IMR-90 (cell line): ENCODE measurements around the gene CXCL13. TPM values are rescaled to one million over a fixed set of nuclear protein-coding genes. Genes with fewer than 3 reads are reported as not detected.

ENCODE experiments used
- ATAC-seq: fragments of 200-7000 bp; cut with Tn5 transposase; 2 replicates; pipeline ENCODE4 v1.9.1; 2020; ENCODE audit warnings: low read depth, mild to moderate bottlenecking, moderate library complexity
- BruUV-seq: library from RNA; stranded (reverse); fragments of 400-500 nt; replicated peaks from 2 replicates; lab custom pipeline; 2021; lab: Mats Ljungman, UMichigan
- CTCF ChIA-PET: fragments of 300-600 bp; formaldehyde crosslinking; extraction: SDS; loops from one replicate; lab custom pipeline; 2021; ENCODE audit warnings: antibody characterized with exemption; lab: Yijun Ruan, JAX
- POLR2A ChIA-PET: fragments of 300-600 bp; sonication (Branson Sonifier 250); formaldehyde crosslinking; loops from one replicate; lab custom pipeline; 2022; ENCODE audit warnings: antibody characterized with exemption; ENCODE audit not compliant: unreplicated experiment; lab: Charles Lee
- DNase-seq: peaks from one replicate; pipeline ENCODE4 v3.0.0; 2013
- H2AFZ ChIP-seq: replicated peaks from 2 replicates; pipeline ENCODE3; 2013; ENCODE audit warnings: low read length, mild to moderate bottlenecking; ENCODE audit not compliant: poor library complexity
- H2AK5ac ChIP-seq: 2 replicates; pipeline ENCODE4 v1.6.1; 2013; ENCODE audit warnings: low read depth, low read length, inconsistent platforms
- H2AK9ac ChIP-seq: replicated peaks from 2 replicates; pipeline ENCODE3; 2013; ENCODE audit warnings: mild to moderate bottlenecking, low read depth, low read length, moderate library complexity; ENCODE audit not compliant: poor library complexity
- H2BK120ac ChIP-seq: 2 replicates; pipeline ENCODE4 v1.6.1; 2013; ENCODE audit warnings: low read depth, low read length, inconsistent platforms
- H2BK15ac ChIP-seq: 3 replicates; pipeline ENCODE4 v1.6.1; 2013; ENCODE audit warnings: low read depth, low read length, inconsistent platforms
- H2BK20ac ChIP-seq: 2 replicates; pipeline ENCODE4 v1.6.1; 2013; ENCODE audit warnings: low read depth, mild to moderate bottlenecking, inconsistent platforms, low read length, moderate library complexity
- H2BK5ac ChIP-seq: 2 replicates; pipeline ENCODE4 v1.6.1; 2013; ENCODE audit warnings: mild to moderate bottlenecking, low read depth, low read length, inconsistent platforms; ENCODE audit not compliant: poor library complexity, severe bottlenecking
- H3K14ac ChIP-seq: replicated peaks from 2 replicates; pipeline ENCODE4 v1.6.1; 2013; ENCODE audit warnings: low read depth, low read length, inconsistent platforms
- H3K18ac ChIP-seq: 2 replicates; pipeline ENCODE4 v1.6.1; 2013; ENCODE audit warnings: low read depth, low read length, control low read depth
- H3K23ac ChIP-seq: 2 replicates; pipeline ENCODE4 v1.6.1; 2013; ENCODE audit warnings: low read depth, low read length, inconsistent platforms
- H3K27ac ChIP-seq: 2 replicates; pipeline ENCODE4 v1.5.1; 2013; ENCODE audit warnings: mild to moderate bottlenecking, control low read depth, low read length; ENCODE audit not compliant: insufficient read depth
- H3K27me3 ChIP-seq: 2 replicates; pipeline ENCODE4 v1.6.1; 2013; ENCODE audit warnings: low read length; ENCODE audit not compliant: control insufficient read depth, insufficient read depth
- H3K36me3 ChIP-seq: 2 replicates; pipeline ENCODE4 v1.6.1; 2013; ENCODE audit warnings: low read length, mixed read lengths; ENCODE audit not compliant: control insufficient read depth, insufficient read depth
- H3K4ac ChIP-seq: 2 replicates; pipeline ENCODE4 v1.6.1; 2013; ENCODE audit warnings: low read depth, low read length, inconsistent platforms
- H3K4me1 ChIP-seq: 2 replicates; pipeline ENCODE4 v1.6.1; 2013; ENCODE audit warnings: low read length, mixed read lengths; ENCODE audit not compliant: control insufficient read depth, insufficient read depth
- H3K4me2 ChIP-seq: 2 replicates; pipeline ENCODE4 v1.6.1; 2013; ENCODE audit warnings: low read depth, mild to moderate bottlenecking, control low read depth, low read length, moderate library complexity
- H3K4me3 ChIP-seq: 2 replicates; pipeline ENCODE4 v1.5.1; 2013; ENCODE audit warnings: low read depth, mild to moderate bottlenecking, control low read depth, low read length, moderate library complexity; ENCODE audit not compliant: insufficient read depth
- H3K56ac ChIP-seq: 2 replicates; pipeline ENCODE4 v1.6.1; 2013; ENCODE audit warnings: low read length, inconsistent platforms; ENCODE audit not compliant: insufficient read depth; ENCODE audit errors: extremely low read depth
- H3K79me1 ChIP-seq, 2 experiments: 2 replicates each; pipeline ENCODE4 v1.6.1; 2013; ENCODE audit warnings: low read length in 2 of 2, inconsistent platforms in 1 of 2, low read depth in 1 of 2
- H3K9ac ChIP-seq: 2 replicates; pipeline ENCODE4 v1.6.1; 2013; ENCODE audit warnings: low read depth, low read length, control low read depth
- H3K9me1 ChIP-seq: 2 replicates; pipeline ENCODE4 v1.6.1; 2013; ENCODE audit warnings: low read length, inconsistent platforms; ENCODE audit not compliant: insufficient read depth
- H3K9me3 ChIP-seq: 2 replicates; pipeline ENCODE4 v1.6.1; 2013; ENCODE audit warnings: low read length; ENCODE audit not compliant: control insufficient read depth, insufficient read depth
- H4K20me1 ChIP-seq: 2 replicates; pipeline ENCODE4 v1.6.1; 2013; ENCODE audit warnings: low read length, inconsistent platforms; ENCODE audit not compliant: insufficient read depth
- H4K5ac ChIP-seq: 2 replicates; pipeline ENCODE4 v1.6.1; 2013; ENCODE audit warnings: mild to moderate bottlenecking, low read depth, low read length, control low read depth
- H4K8ac ChIP-seq, 2 experiments: 2 replicates each; pipeline ENCODE4 v1.6.1; 2013; ENCODE audit warnings: low read depth in 2 of 2, low read length in 2 of 2, control low read depth in 1 of 2, inconsistent platforms in 1 of 2
- H4K91ac ChIP-seq: 2 replicates; pipeline ENCODE4 v1.6.1; 2013; ENCODE audit warnings: low read depth, low read length, inconsistent platforms; ENCODE audit not compliant: insufficient read depth
- BHLHE40 ChIP-seq: fragments of 150-350 bp; IDR thresholded peaks from 2 replicates; pipeline ENCODE4 v1.6.1; 2016; ENCODE audit warnings: mild to moderate bottlenecking, low read depth, low read length
- CEBPB ChIP-seq: IDR thresholded peaks from 2 replicates; pipeline ENCODE4 v1.6.1; 2012; ENCODE audit warnings: low read depth, low read length, improper control_type of control experiment
- CHD1 ChIP-seq: IDR thresholded peaks from 2 replicates; pipeline ENCODE4 v1.6.1; 2012; ENCODE audit warnings: low read depth, low read length, improper control_type of control experiment
- ELK1 ChIP-seq: fragments of 150-350 bp; IDR thresholded peaks from 2 replicates; pipeline ENCODE4 v1.6.1; 2016; ENCODE audit warnings: low read depth, mild to moderate bottlenecking, low read length, moderate library complexity, borderline replicate concordance
- MAFK ChIP-seq: IDR thresholded peaks from 2 replicates; pipeline ENCODE4 v1.6.1; 2012; ENCODE audit warnings: low read depth, low read length, improper control_type of control experiment
- NFE2L2 ChIP-seq: fragments of 150-350 bp; IDR thresholded peaks from 2 replicates; pipeline ENCODE4 v1.6.1; 2016; ENCODE audit warnings: low read depth, mild to moderate bottlenecking, low read length
- POLR2A ChIP-seq: IDR thresholded peaks from 2 replicates; pipeline ENCODE4 v1.6.1; 2012; ENCODE audit warnings: mild to moderate bottlenecking, low read depth, low read length
- RAD21 ChIP-seq: IDR thresholded peaks from 2 replicates; pipeline ENCODE4 v1.6.1; 2012; ENCODE audit warnings: low read length, improper control_type of control experiment
- RCOR1 ChIP-seq: IDR thresholded peaks from 2 replicates; pipeline ENCODE4 v1.6.1; 2012; ENCODE audit warnings: mild to moderate bottlenecking, low read length, improper control_type of control experiment; ENCODE audit not compliant: insufficient replicate concordance
- SMC3 ChIP-seq: fragments of 150-350 bp; IDR thresholded peaks from 2 replicates; pipeline ENCODE4 v1.6.1; 2016; ENCODE audit warnings: low read depth, mild to moderate bottlenecking, antibody characterized with exemption, low read length, moderate library complexity
- USF2 ChIP-seq: fragments of 150-350 bp; IDR thresholded peaks from 2 replicates; pipeline ENCODE4 v1.6.1; 2017; ENCODE audit warnings: mild to moderate bottlenecking, antibody characterized with exemption, low read length, low read depth
- WGBS, 2 experiments: methylation state at CpG; one replicate each; pipeline versions ENCODE4 v1.1.5 to v1.1.7; 2013; ENCODE audit warnings: missing lambda C conversion rate in 2 of 2; ENCODE audit not compliant: insufficient read length in 1 of 2; ENCODE audit errors: extremely low coverage in 2 of 2; 5-methylcytosine and 5-hydroxymethylcytosine counted together
- dilution Hi-C: fragments of 300-500 bp; cut with HindIII; formaldehyde crosslinking; loops from one replicate; pipeline ENCODE4 v1.14.3; 2018; ENCODE audit warnings: low sequenced_read_pairs; ENCODE audit not compliant: unreplicated experiment
- in situ Hi-C: fragments of 300-500 bp; cut with MboI; formaldehyde crosslinking; loops from 3 replicates; pipeline ENCODE4 v1.14.3; 2019; ENCODE audit warnings: low sequenced_read_pairs, inconsistent platforms, mixed read lengths
- intact Hi-C: fragments of 100-400 bp; cut with micrococcal nuclease; formaldehyde crosslinking; loops from 2 replicates; pipeline ENCODE4 v1.10.0; 2022
- polyA plus RNA-seq, 3 experiments: library from polyadenylated mRNA; depleted of rRNA; stranded (reverse); fragments of >200 nt; gene quantifications; 2 replicates each; pipeline ENCODE4 v1.2.3, GENCODE V29; 2012; ENCODE audit warnings: low replicate concordance in 1 of 3
- total RNA-seq: library from RNA; depleted of rRNA; stranded (reverse); fragments of >200 nt; gene quantifications from 2 replicates; pipeline ENCODE4 v1.2.3, GENCODE V29; 2012

The CXCL13 gene
- total and polyA plus RNA-seq, 2 of the 4 experiments (the other 2 are of a cell fraction): not detected

- Histone ChIP-seq H3K27me3 (no peaks in the 10 kb centered on the region), H4K5ac (no peak overlapping the region), H3K4ac (no peak overlapping the region), H3K56ac (no peak overlapping the region), H2AFZ (no peak overlapping the region), H3K27ac (no peak overlapping the region), H3K79me1 (no peaks in the 10 kb centered on the region), H4K91ac (no peak overlapping the region), H3K23ac (no peak overlapping the region), H3K9ac (no peak overlapping the region), H4K8ac (no peak overlapping the region), H3K9me3 (no peaks in the 10 kb centered on the region; the same call in 1 of the 2 replicates), H3K4me3 (no peak overlapping the region), H2AK9ac (no peak overlapping the region), H2BK5ac (no peak overlapping the region), H4K20me1 (no peaks in the 10 kb centered on the region), H3K18ac (no peak overlapping the region), H2AK5ac (no peak overlapping the region), H3K36me3 (no peaks in the 10 kb centered on the region), H2BK20ac (no peak overlapping the region), H3K14ac (no peak overlapping the region), H3K4me1 (no peaks in the 10 kb centered on the region), H2BK15ac (no peak overlapping the region), H3K4me2 (no peak overlapping the region), H2BK120ac (no peak overlapping the region), H3K9me1 (no peaks in the 10 kb centered on the region)
- ATAC-seq (no peak), DNase-seq (no peak)
- ChIA-PET CTCF (interaction anchor here (0.6 kb wide), 1 partner anchor 26 kb away, joined by 3 read pairs; no protein-coding TSS in a partner anchor), POLR2A (no interaction called here)
- in situ Hi-C loops (no loop called here), dilution Hi-C loops (no loop called here), intact Hi-C loops (no loop called here)
- TF ChIP-seq USF2 (no peak), BHLHE40 (no peak), RAD21 (no peak), SMC3 (no peak), RCOR1 (no peak), NFE2L2 (no peak), MAFK (no peak), CHD1 (no peak), CEBPB (no peak), POLR2A (no peak), ELK1 (no peak)
- no TSS peak for BruUV-seq
- 11% methylated on average over 2 of the region's 2 CpGs; no CpG with 5 or more reads in 1 of the 2 experiments for WGBS, 2 experiments
Observed at GRCh38 chr4:77564231-77564630, 41.4 kb upstream of the CXCL13 start.
